ENCODE results near the gene LRRC74A.
"Not testable (repeated sequence)": the region's sequence is repeated elsewhere in the genome, so short reads cannot be mapped to it uniquely, and the experiment has no call there.

The LRRC74A gene

GRCh38 chr14:76891391-76891790, 65.2 kb downstream of the LRRC74A start:
- DNase-seq (ENCODE audit: low spot score) = no peak

- DNase-seq (ENCODE audit: low spot score) = no peak
These were observed 68.1 kb downstream of the LRRC74A start for GRCh38 chr14:76894308-76894707.

GRCh38 chr14:76898006-76898405, 71.8 kb downstream of the LRRC74A start:
- DNase-seq (ENCODE audit: low spot score) = not testable (repeated sequence)

- no peak for DNase-seq (ENCODE audit: low spot score)
These were observed 74.5 kb downstream of the LRRC74A start for GRCh38 chr14:76900682-76901081.

- peak; percentile 67 for DNase-seq (ENCODE audit: low spot score)
These were observed 75.2 kb downstream of the LRRC74A start for GRCh38 chr14:76901171-76902055.

GRCh38 chr14:76902591-76902990, 76.4 kb downstream of the LRRC74A start:
- DNase-seq (ENCODE audit: low spot score) = no peak

GRCh38 chr14:76904100-76904739, 78.0 kb downstream of the LRRC74A start:
- no peak for DNase-seq (ENCODE audit: low spot score)

- DNase-seq (ENCODE audit: low spot score) = no peak
These were observed 78.7 kb downstream of the LRRC74A start for GRCh38 chr14:76904740-76905569.

- DNase-seq (ENCODE audit: low spot score) = no peak
These were observed 82.6 kb downstream of the LRRC74A start for GRCh38 chr14:76908834-76909233.

- DNase-seq (ENCODE audit: low spot score) = no peak
These were observed 83.1 kb downstream of the LRRC74A start for GRCh38 chr14:76909266-76909665.

- DNase-seq (ENCODE audit: low spot score) = no peak
These were observed 84.2 kb downstream of the LRRC74A start for GRCh38 chr14:76910371-76910890.

- no peak for DNase-seq (ENCODE audit: low spot score)
These were observed 85.3 kb downstream of the LRRC74A start for GRCh38 chr14:76911473-76911872.

- not testable (repeated sequence) for DNase-seq (ENCODE audit: low spot score)
These were observed 88.4 kb downstream of the LRRC74A start for GRCh38 chr14:76914533-76915081.

- no peak for DNase-seq (ENCODE audit: low spot score)
These were observed 90.0 kb downstream of the LRRC74A start for GRCh38 chr14:76916040-76916715.

- peak; percentile 78 for DNase-seq (ENCODE audit: low spot score)
These were observed 91.0 kb downstream of the LRRC74A start for GRCh38 chr14:76917158-76917596.

GRCh38 chr14:76917745-76918255, 91.6 kb downstream of the LRRC74A start:
- no peak for DNase-seq (ENCODE audit: low spot score)

- peak; percentile 65 for DNase-seq (ENCODE audit: low spot score)
These were observed 92.1 kb downstream of the LRRC74A start for GRCh38 chr14:76918256-76918781.

GRCh38 chr14:76918782-76919394, 92.7 kb downstream of the LRRC74A start:
- DNase-seq (ENCODE audit: low spot score) = peak; percentile 95

Data from cerebellar cortex (tissue), 1 donor.